ENCODE measurements around the gene CHCHD3. TPM values are rescaled to one million over a fixed set of nuclear protein-coding genes. Genes with fewer than 3 reads are reported as not detected.

Gene CHCHD3
- polyA plus RNA-seq, 1 donor = 56.8 TPM

DNA sequence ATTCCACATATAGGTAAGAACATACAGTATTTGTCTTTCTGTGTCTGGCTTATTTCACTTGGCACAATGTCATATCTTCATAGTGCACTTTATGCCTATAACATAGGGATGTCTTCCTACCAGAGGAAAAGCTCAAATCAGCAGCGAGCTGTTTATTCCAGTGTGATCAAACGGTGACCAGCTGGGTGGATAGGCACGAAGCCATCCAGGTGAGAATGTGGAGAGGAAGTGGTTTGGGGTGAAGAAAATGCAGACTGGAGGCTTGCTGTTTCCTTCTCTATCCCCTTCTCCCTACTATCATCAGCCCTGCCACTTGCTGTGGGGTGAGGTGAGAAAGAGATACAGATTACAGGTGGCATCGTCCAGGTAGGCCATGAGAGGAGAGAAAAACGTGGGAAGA lies 52.4 kb downstream of the CHCHD3 start:
- DNase-seq = no peak
- Histone ChIP-seq H3K27ac (ENCODE audit: low read length) (no peak overlapping the region), H3K27me3 (ENCODE audit: control insufficient read depth, insufficient read depth, low read length) (no peaks in the 10 kb centered on the region), H3K9me3 (ENCODE audit: control insufficient read depth, low read depth, low read length) (no peaks in the 10 kb centered on the region), H3K36me3 (ENCODE audit: control insufficient read depth, insufficient read depth, low read length) (no peaks in the 10 kb centered on the region), H3K4me3 (ENCODE audit: low read length) (no peak overlapping the region), H3K4me1 (ENCODE audit: control insufficient read depth, insufficient read depth, low read length) (no peaks in the 10 kb centered on the region)
- WGBS (ENCODE audit: insufficient coverage, low lambda C conversion rate) = no CpG with 5 or more reads among the region's 5 CpGs

DNA sequence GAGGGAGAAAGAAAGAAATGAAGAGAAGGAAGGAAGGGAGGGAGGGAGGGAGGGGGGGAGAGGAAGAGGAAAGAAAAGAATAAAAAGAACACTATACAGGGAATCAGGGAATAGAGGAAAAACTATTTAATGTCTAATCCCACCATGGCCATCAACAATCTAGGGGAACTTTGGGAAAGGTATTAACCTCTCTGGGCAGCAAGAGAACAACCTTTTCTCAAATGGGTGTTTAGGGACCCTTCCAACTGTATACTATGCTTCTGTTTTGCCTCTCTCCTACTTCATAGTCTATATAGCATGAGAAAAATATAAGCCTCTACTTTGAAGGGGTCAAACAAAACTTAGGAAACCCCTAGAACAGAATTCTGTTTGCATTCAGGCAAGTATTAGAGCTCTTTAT lies 54.5 kb downstream of the CHCHD3 start:
- Histone ChIP-seq H3K9me3 (ENCODE audit: control insufficient read depth, low read depth, low read length) (no peaks in the 10 kb centered on the region), H3K4me1 (ENCODE audit: control insufficient read depth, insufficient read depth, low read length) (no peaks in the 10 kb centered on the region), H3K36me3 (ENCODE audit: control insufficient read depth, insufficient read depth, low read length) (no peaks in the 10 kb centered on the region), H3K4me3 (ENCODE audit: low read length) (no peak overlapping the region), H3K27me3 (ENCODE audit: control insufficient read depth, insufficient read depth, low read length) (no peaks in the 10 kb centered on the region), H3K27ac (ENCODE audit: low read length) (no peak overlapping the region)
- DNase-seq = no peak

DNA sequence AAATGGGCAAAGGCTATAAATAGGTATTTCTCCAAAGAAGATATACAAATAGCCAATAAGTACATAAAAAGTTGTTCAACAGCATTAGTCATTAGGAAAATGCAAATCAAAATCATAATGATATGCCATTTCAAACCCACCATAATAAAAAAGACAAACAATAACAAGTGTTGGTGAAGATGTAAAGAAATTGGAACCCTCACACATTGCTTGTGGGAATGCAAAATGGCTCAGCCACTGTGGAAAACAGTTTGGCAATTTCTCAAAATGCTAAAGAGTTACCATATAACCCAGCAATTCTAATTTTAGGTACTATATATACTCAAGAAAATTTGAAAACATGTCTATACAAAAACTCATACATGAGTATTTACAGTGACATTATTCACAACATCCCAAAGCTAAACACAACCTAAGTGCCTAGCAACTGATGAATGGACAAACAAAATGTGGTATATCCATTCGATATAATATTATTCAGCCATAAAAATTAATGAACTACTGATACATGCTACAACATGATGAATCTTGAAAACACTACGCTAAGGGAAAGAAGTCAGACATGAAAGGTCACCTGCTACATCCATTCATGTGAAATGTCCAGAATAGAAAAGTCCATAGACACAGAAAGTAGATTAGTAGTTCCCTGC lies 55.6 kb downstream of the CHCHD3 start:
- no peak for DNase-seq
- no peaks in the 10 kb centered on the region for H3K4me1 ChIP-seq (ENCODE audit: control insufficient read depth, insufficient read depth, low read length)
- H3K4me3 ChIP-seq (ENCODE audit: low read length) = no peak overlapping the region
- no peaks in the 10 kb centered on the region for H3K9me3 ChIP-seq (ENCODE audit: control insufficient read depth, low read depth, low read length)
- no peaks in the 10 kb centered on the region for H3K36me3 ChIP-seq (ENCODE audit: control insufficient read depth, insufficient read depth, low read length)
- no peaks in the 10 kb centered on the region for H3K27me3 ChIP-seq (ENCODE audit: control insufficient read depth, insufficient read depth, low read length)
- no CpG with 5 or more reads among the region's 2 CpGs for WGBS (ENCODE audit: insufficient coverage, low lambda C conversion rate)
- H3K27ac ChIP-seq (ENCODE audit: low read length) = no peak overlapping the region

DNA sequence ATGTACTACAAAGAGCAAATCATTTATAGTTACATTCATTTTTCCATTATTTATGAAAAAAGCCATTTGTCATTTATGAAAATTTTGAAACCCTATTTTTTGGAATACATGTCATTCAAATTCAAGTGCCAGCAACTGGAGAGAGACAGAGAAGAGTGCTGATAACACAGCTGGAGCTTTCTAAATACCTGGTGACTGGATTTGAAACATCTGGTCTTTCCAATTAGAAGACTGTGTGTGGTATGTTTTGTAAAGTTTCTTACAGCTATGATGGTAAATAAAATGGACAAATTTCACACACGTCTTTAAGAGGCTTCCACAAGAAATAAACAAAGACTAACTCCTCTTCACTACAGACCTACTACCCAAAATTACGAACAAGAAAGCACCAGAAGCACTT lies 56.8 kb downstream of the CHCHD3 start:
- no peaks in the 10 kb centered on the region for H3K27me3 ChIP-seq (ENCODE audit: control insufficient read depth, insufficient read depth, low read length)
- H3K36me3 ChIP-seq (ENCODE audit: control insufficient read depth, insufficient read depth, low read length) = no peaks in the 10 kb centered on the region
- WGBS (ENCODE audit: insufficient coverage, low lambda C conversion rate) = 86% methylated on average over 1 of the region's 2 CpGs
- no peaks in the 10 kb centered on the region for H3K9me3 ChIP-seq (ENCODE audit: control insufficient read depth, low read depth, low read length)
- H3K4me1 ChIP-seq (ENCODE audit: control insufficient read depth, insufficient read depth, low read length) = no peaks in the 10 kb centered on the region
- H3K4me3 ChIP-seq (ENCODE audit: low read length) = no peak overlapping the region
- no peak for DNase-seq
- no peak overlapping the region for H3K27ac ChIP-seq (ENCODE audit: low read length)

DNA sequence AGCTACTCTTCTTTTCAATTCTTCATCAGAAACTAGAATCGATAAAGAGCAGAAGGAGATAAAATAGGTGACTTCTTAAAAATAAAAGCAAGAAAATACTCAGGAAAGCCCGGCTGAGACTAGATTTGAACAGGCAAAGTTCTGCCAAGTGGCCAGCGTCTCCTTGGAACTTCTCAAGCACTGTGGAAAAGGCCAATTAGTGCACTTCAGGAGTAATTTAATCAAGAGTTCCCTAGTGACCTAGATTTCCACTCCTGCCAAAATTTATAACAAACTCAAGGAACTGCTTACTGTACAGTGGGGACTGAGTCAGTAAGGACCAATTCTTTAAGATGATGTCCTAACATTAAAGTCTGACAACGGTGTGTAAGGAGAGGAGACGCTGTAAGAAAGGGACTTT lies 57.3 kb downstream of the CHCHD3 start:
- H3K4me3 ChIP-seq (ENCODE audit: low read length) = no peak overlapping the region
- no peaks in the 10 kb centered on the region for H3K4me1 ChIP-seq (ENCODE audit: control insufficient read depth, insufficient read depth, low read length)
- no peaks in the 10 kb centered on the region for H3K27me3 ChIP-seq (ENCODE audit: control insufficient read depth, insufficient read depth, low read length)
- DNase-seq = no peak
- H3K36me3 ChIP-seq (ENCODE audit: control insufficient read depth, insufficient read depth, low read length) = no peaks in the 10 kb centered on the region
- no peak overlapping the region for H3K27ac ChIP-seq (ENCODE audit: low read length)
- H3K9me3 ChIP-seq (ENCODE audit: control insufficient read depth, low read depth, low read length) = no peaks in the 10 kb centered on the region
- no CpG with 5 or more reads among the region's 5 CpGs for WGBS (ENCODE audit: insufficient coverage, low lambda C conversion rate)

DNA sequence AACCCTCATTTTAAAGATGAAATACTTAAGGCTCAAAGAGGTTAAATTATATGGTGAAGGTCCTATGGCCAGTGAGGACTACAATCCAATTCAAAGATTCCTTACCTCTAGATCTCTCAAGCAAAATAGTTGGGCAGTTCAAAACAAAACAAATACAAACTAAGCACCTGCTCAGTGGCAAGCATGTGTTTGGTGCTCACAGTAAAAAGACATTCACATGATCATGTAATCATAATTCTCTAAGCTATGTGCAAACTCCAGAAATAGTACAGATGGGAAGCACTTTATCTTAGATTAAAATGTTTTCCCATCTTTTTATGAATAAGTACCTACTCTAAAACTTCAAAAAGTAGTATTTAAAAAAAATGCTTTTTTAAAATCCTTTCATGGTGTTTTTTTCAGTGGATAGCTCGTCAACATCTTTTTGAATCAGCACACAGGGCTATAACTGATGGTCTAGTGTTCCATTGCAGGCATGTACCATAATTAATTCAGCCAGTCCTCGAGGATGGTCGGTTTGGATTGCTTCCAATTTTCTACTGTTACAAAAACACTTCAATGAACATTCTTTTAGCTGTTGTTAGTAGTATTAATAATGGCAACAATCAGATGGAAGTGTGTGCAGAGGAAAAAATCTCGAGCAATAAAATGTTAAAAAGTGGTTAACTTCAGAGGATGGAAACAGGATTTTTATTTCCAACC lies 58.4 kb downstream of the CHCHD3 start:
- H3K4me3 ChIP-seq (ENCODE audit: low read length) = no peak overlapping the region
- 87% methylated on average over 2 of the region's 4 CpGs for WGBS (ENCODE audit: insufficient coverage, low lambda C conversion rate)
- H3K27me3 ChIP-seq (ENCODE audit: control insufficient read depth, insufficient read depth, low read length) = no peaks in the 10 kb centered on the region
- H3K36me3 ChIP-seq (ENCODE audit: control insufficient read depth, insufficient read depth, low read length) = no peaks in the 10 kb centered on the region
- no peaks in the 10 kb centered on the region for H3K4me1 ChIP-seq (ENCODE audit: control insufficient read depth, insufficient read depth, low read length)
- no peak for DNase-seq
- H3K9me3 ChIP-seq (ENCODE audit: control insufficient read depth, low read depth, low read length) = no peaks in the 10 kb centered on the region
- H3K27ac ChIP-seq (ENCODE audit: low read length) = no peak overlapping the region

DNA sequence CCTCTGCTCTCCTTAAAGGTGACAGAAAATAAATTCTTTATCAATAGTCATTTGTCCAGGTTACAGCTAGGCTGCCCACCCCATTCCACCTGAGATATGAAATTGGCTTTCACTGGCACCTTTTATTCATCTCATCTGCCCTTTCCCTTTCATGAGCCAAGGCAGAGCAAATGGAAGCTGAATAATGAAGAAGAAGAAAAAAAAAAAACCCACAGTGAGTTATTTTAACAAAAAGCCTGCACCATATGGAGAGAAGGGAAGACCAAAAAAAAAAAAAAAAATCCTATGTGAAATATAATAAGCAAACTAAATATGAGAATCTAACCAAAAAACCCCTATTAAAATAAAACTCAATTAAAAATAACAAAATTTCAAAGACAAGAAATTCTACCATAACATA lies 59.2 kb downstream of the CHCHD3 start:
- no peaks in the 10 kb centered on the region for H3K27me3 ChIP-seq (ENCODE audit: control insufficient read depth, insufficient read depth, low read length)
- no peak overlapping the region for H3K4me3 ChIP-seq (ENCODE audit: low read length)
- no peaks in the 10 kb centered on the region for H3K36me3 ChIP-seq (ENCODE audit: control insufficient read depth, insufficient read depth, low read length)
- H3K9me3 ChIP-seq (ENCODE audit: control insufficient read depth, low read depth, low read length) = no peaks in the 10 kb centered on the region
- no peaks in the 10 kb centered on the region for H3K4me1 ChIP-seq (ENCODE audit: control insufficient read depth, insufficient read depth, low read length)
- H3K27ac ChIP-seq (ENCODE audit: low read length) = no peak overlapping the region
- DNase-seq = no peak

DNA sequence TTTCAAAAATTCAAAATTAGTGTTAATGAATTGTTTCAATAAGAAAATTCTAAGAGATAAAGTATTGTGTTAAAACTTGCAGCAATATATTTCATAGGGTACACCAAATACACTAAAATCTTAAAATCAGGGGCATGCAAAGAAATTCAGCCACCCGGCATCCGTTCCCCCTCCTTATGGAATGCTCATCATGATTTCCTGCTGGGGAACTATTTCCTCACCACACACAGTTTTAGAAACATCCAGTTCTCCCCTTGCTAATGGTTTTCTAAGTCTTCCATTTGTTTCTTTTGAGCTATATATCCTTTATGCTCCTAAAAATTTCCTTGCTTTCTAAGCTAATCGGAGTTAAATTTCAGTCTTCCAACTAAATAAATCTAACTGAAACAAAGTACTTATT lies 60.7 kb downstream of the CHCHD3 start:
- Histone ChIP-seq H3K4me3 (ENCODE audit: low read length) (no peak overlapping the region), H3K9me3 (ENCODE audit: control insufficient read depth, low read depth, low read length) (no peaks in the 10 kb centered on the region), H3K36me3 (ENCODE audit: control insufficient read depth, insufficient read depth, low read length) (no peaks in the 10 kb centered on the region), H3K27ac (ENCODE audit: low read length) (no peak overlapping the region), H3K4me1 (ENCODE audit: control insufficient read depth, insufficient read depth, low read length) (no peaks in the 10 kb centered on the region), H3K27me3 (ENCODE audit: control insufficient read depth, insufficient read depth, low read length) (no peaks in the 10 kb centered on the region)
- DNase-seq = no peak
- 100% methylated on average over 1 of the region's 3 CpGs for WGBS (ENCODE audit: insufficient coverage, low lambda C conversion rate)

DNA sequence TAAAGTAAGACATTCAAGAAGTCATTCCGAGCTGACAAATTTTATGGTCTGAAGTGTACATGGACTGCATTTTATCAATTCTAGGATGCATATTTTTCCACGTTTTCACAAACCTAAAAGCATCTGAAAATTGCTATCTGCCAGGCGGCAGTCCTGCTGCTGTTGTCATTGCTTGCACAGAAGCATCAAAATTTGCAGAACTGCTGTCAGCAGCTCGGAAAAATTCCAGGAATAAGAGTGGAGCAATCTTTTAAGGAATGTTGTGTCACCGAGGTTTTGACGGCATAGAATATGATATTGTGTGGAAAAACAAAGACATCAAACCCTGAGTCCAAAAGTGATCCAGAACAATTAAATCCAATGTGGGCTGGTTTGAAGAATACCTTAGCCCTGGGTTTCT lies 61.4 kb downstream of the CHCHD3 start:
- 90% methylated on average over 2 of the region's 6 CpGs for WGBS (ENCODE audit: insufficient coverage, low lambda C conversion rate)
- Histone ChIP-seq H3K4me1 (ENCODE audit: control insufficient read depth, insufficient read depth, low read length) (no peaks in the 10 kb centered on the region), H3K36me3 (ENCODE audit: control insufficient read depth, insufficient read depth, low read length) (no peaks in the 10 kb centered on the region), H3K27me3 (ENCODE audit: control insufficient read depth, insufficient read depth, low read length) (no peaks in the 10 kb centered on the region), H3K9me3 (ENCODE audit: control insufficient read depth, low read depth, low read length) (no peaks in the 10 kb centered on the region), H3K27ac (ENCODE audit: low read length) (no peak overlapping the region), H3K4me3 (ENCODE audit: low read length) (no peak overlapping the region)
- DNase-seq = no peak

DNA sequence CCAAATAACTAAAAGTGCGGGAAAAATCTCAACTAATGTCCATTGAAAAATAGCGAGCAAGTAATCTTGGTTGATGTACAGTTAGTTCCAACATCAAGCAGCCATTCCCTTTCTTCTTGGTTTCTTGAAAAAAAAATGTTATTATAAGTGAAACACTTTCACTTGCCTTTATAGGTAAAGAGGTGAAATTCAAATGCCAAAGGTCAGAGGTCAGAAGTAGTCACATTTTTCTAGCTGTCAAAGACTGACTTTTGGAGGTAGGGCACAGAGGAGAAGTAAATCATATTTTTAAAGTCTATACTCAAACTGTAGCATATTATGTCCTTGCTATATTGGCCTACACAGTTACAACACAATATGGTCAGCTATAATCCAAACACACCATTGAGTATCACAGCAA lies 62.3 kb downstream of the CHCHD3 start:
- H3K4me1 ChIP-seq (ENCODE audit: control insufficient read depth, insufficient read depth, low read length) = no peaks in the 10 kb centered on the region
- no peak overlapping the region for H3K27ac ChIP-seq (ENCODE audit: low read length)
- DNase-seq = no peak
- no peak overlapping the region for H3K4me3 ChIP-seq (ENCODE audit: low read length)
- H3K36me3 ChIP-seq (ENCODE audit: control insufficient read depth, insufficient read depth, low read length) = no peaks in the 10 kb centered on the region
- H3K27me3 ChIP-seq (ENCODE audit: control insufficient read depth, insufficient read depth, low read length) = no peaks in the 10 kb centered on the region
- WGBS (ENCODE audit: insufficient coverage, low lambda C conversion rate) = 100% methylated on average over 1 of the region's 2 CpGs
- H3K9me3 ChIP-seq (ENCODE audit: control insufficient read depth, low read depth, low read length) = no peaks in the 10 kb centered on the region

DNA sequence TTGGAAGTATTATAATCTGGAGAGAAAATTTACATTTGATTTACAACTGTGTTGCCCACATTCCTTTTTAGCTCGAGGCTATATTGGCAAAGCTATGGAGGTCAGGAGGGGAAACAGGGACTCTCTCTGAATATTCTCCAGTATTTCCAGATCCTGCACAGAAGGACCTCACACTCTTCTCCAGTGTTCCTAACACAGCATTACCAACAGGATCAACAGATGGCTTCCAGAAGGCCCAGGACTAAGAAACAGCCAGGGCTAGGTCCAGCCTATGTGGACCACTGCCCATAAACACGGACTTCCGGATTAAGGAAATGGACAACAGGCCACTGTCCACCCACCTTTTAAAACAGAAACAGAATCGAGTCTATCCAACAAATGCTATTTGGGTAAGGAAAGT lies 65.3 kb downstream of the CHCHD3 start:
- no CpG with 5 or more reads among the region's 4 CpGs for WGBS (ENCODE audit: insufficient coverage, low lambda C conversion rate)
- Histone ChIP-seq H3K27ac (ENCODE audit: low read length) (no peak overlapping the region), H3K4me3 (ENCODE audit: low read length) (no peak overlapping the region), H3K27me3 (ENCODE audit: control insufficient read depth, insufficient read depth, low read length) (no peaks in the 10 kb centered on the region), H3K36me3 (ENCODE audit: control insufficient read depth, insufficient read depth, low read length) (no peaks in the 10 kb centered on the region), H3K9me3 (ENCODE audit: control insufficient read depth, low read depth, low read length) (no peaks in the 10 kb centered on the region), H3K4me1 (ENCODE audit: control insufficient read depth, insufficient read depth, low read length) (no peaks in the 10 kb centered on the region)
- no peak for DNase-seq
